T-cell (primary cell): ENCODE measurements around the gene SLC23A3. TPM values are rescaled to one million over a fixed set of nuclear protein-coding genes. Genes with fewer than 3 reads are reported as not detected.
"Not testable (repeated sequence)": the region's sequence is repeated elsewhere in the genome, so short reads cannot be mapped to it uniquely, and the experiment has no call there.

Experiments
- ATAC-seq, 4 experiments: fragments of 200-7000 bp in 3 of 4; fragments of 150-1000 bp in 1 of 4; cut with Tn5 transposase; replicated peaks in 1 of 4; 1 replicate in 3 of 4; 2 replicates in 1 of 4; pipeline ENCODE4 v1.10.0; 2021; ENCODE audit warnings: moderate library complexity in 3 of 4, mild to moderate bottlenecking in 2 of 4, moderate number of reproducible peaks in 1 of 4
- CTCF ChIA-PET, 2 donors: fragments of 300-600 bp; sonication (Branson Sonifier 250); formaldehyde crosslinking; loops; one replicate each; lab custom pipeline; 2022; ENCODE audit warnings: antibody characterized with exemption in 2 of 2; lab: Charles Lee
- POLR2A ChIA-PET, 2 donors: fragments of 300-600 bp; sonication (Branson Sonifier 250); formaldehyde crosslinking; loops; one replicate each; lab custom pipeline; 2022; ENCODE audit warnings: antibody characterized with exemption in 2 of 2; lab: Charles Lee
- DNase-seq, 35 experiments: peaks; one replicate each; pipeline versions ENCODE4 v3.0.0 to v3.0.0-alpha.2; 2013 to 2023
- H3K27ac ChIP-seq: one replicate; pipeline ENCODE4 v1.5.1; 2013; ENCODE audit warnings: low read length
- H3K27me3 ChIP-seq, 2 experiments: replicated peaks in 1 of 2; 1 replicate in 1 of 2; 2 replicates in 1 of 2; pipeline versions ENCODE4 v1.6.1 to v1.7.0; 2013; ENCODE audit warnings: low read length in 1 of 2, mixed read lengths in 1 of 2; ENCODE audit not compliant: control insufficient read depth in 2 of 2, insufficient read depth in 2 of 2; ENCODE audit errors: extremely low read depth in 1 of 2
- H3K36me3 ChIP-seq, 2 donors: 1 replicate in 1 of 2; 2 replicates in 1 of 2; pipeline versions ENCODE4 v1.6.1 to v1.7.0; 2013; ENCODE audit warnings: low read length in 1 of 2; ENCODE audit not compliant: control insufficient read depth in 2 of 2, insufficient read depth in 1 of 2; ENCODE audit errors: extremely low read depth in 1 of 2
- H3K4me1 ChIP-seq, 2 experiments: 1 replicate in 1 of 2; 2 replicates in 1 of 2; pipeline versions ENCODE4 v1.6.1 to v1.7.0; 2013; ENCODE audit warnings: low read length in 2 of 2, mixed read lengths in 1 of 2; ENCODE audit not compliant: insufficient read depth in 2 of 2, control insufficient read depth in 1 of 2; ENCODE audit errors: extremely low read depth in 1 of 2
- H3K4me3 ChIP-seq, 2 donors: 1 replicate in 1 of 2; 2 replicates in 1 of 2; pipeline versions ENCODE4 v1.5.1 to v1.7.0; 2013; ENCODE audit warnings: mild to moderate bottlenecking in 2 of 2, low read length in 1 of 2, moderate library complexity in 1 of 2; ENCODE audit not compliant: control insufficient read depth in 1 of 2; ENCODE audit errors: extremely low read depth in 1 of 2
- H3K9me3 ChIP-seq: 2 replicates; pipeline ENCODE4 v1.7.0; 2013
- H3K27ac Mint-ChIP-seq, 2 donors: one replicate each; pipeline ENCODE4 v1.8.0; 2020 to 2021; ENCODE audit warnings: mild to moderate bottlenecking in 2 of 2, mixed read lengths in 2 of 2
- H3K27me3 Mint-ChIP-seq, 2 donors: one replicate each; pipeline ENCODE4 v1.8.0; 2021 to 2022; ENCODE audit warnings: mixed read lengths in 2 of 2
- H3K36me3 Mint-ChIP-seq: one replicate; pipeline ENCODE4 v1.8.0; 2021; ENCODE audit warnings: mixed read lengths
- H3K4me1 Mint-ChIP-seq, 3 donors: one replicate each; pipeline ENCODE4 v1.8.0; 2020 to 2022; ENCODE audit warnings: mixed read lengths in 3 of 3, mild to moderate bottlenecking in 1 of 3
- H3K4me3 Mint-ChIP-seq, 3 donors: one replicate each; pipeline ENCODE4 v1.8.0; 2020 to 2022; ENCODE audit warnings: mild to moderate bottlenecking in 3 of 3, mixed read lengths in 3 of 3, moderate library complexity in 3 of 3
- H3K9me3 Mint-ChIP-seq, 3 donors: one replicate each; pipeline ENCODE4 v1.8.0; 2020 to 2022; ENCODE audit warnings: mixed read lengths in 3 of 3
- WGBS: methylation state at CpG from one replicate; pipeline ENCODE4 v1.1.5; 2013; ENCODE audit warnings: missing lambda C conversion rate; ENCODE audit not compliant: insufficient coverage; 5-methylcytosine and 5-hydroxymethylcytosine counted together
- total RNA-seq, 35 experiments: library from RNA in 6 of 35; stranded (reverse) in 6 of 35; fragments of 120-200 nt in 1 of 35; gene quantifications; one replicate each; pipeline versions ENCODE4 v1.2.1 to v1.2.4 and lab custom pipeline; 2013 to 2026

Gene SLC23A3
- total RNA-seq, 5 donors from 2014 or later (not counting 1 experiment from before 2014, with no cell fraction given), result 0.54 to 8.7 (median 5.1) TPM

DNA sequence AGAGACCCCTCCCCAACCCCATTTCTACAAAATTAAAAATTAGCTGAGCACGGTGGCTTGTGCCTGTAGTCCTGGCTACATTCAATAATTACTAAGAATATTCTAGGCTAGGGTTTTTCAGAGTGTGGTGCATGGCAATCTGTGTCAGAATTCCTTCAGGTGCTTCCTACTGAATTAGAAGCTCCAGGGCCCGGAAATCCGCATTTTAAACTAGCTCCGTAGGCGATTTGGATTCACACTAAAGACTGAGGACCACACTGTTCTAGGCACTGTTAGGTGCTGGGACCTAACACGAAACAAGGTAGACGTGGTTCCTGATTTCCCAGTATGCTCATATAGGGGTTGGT lies 36.1 kb upstream of the SLC23A3 start:
- POLR2A ChIA-PET, result interaction anchor here (0.6 to 1.0 kb wide), 8 partner anchors 9 to 49 kb away, joined by 3 to 7 read pairs (median 4); partner anchors contain the start of genes ANKZF1 (in 1 of the 2), ATG9A (in 1 of the 2) and CNPPD1 (in 1 of the 2)
- no peak for DNase-seq
- peak overlapping the region; percentile 70 to 80 for H3K4me3 ChIP-seq
- Mint-ChIP-seq H3K36me3 (peaks cover 4% of the 10 kb centered on the region), H3K27me3 (no peaks in the 10 kb centered on the region), H3K4me1 (peaks cover 39 to 44% (median 40%) of the 10 kb centered on the region in 3 donors), H3K4me3 (peak overlapping the region; percentile 84 to 90 (median 86)), H3K9me3 (no peaks in the 10 kb centered on the region), H3K27ac (peak overlapping the region; percentile 95 to 99)
- ATAC-seq, result no peak
- CTCF ChIA-PET, result interaction anchor here (0.7 to 1.9 kb wide), 11 partner anchors 9 to 226 kb away, joined by 3 to 11 read pairs (median 4); partner anchors contain the start of genes ABCB6 (in 1 of the 2), ANKZF1 (in 1 of the 2), ATG9A (in 1 of the 2) and CNPPD1 (in 1 of the 2)
- H3K27me3 ChIP-seq, result no peaks in the 10 kb centered on the region
- WGBS, result 37% methylated on average over 6 of the region's 7 CpGs
- no peaks in the 10 kb centered on the region for H3K9me3 ChIP-seq
- H3K4me1 ChIP-seq, result peaks cover 14 to 50% of the 10 kb centered on the region in 2 experiments
- H3K36me3 ChIP-seq, result peaks cover 0 to 27% of the 10 kb centered on the region in 2 donors
- H3K27ac ChIP-seq, result peak overlapping the region; percentile 86

DNA sequence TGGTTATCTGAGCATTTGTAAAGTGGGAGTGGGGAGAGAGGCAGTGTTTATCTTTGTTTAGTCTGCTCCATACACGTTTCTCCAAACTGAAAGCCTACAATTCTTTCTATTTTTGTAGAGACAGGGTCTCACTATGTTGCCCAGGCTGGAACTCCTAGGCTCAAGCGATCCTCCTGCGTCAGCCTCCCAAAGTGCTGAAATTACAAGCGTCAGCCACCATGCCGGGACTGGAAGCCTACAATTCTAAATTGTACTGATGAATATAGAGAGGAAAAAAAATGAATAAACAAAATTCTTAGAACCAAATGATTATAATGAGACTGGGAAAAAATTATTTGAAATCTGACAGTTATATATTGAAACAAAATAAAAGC lies 35.3 kb upstream of the SLC23A3 start:
- ChIA-PET CTCF (no interaction called here), POLR2A (interaction anchor here (0.6 to 0.7 kb wide), 4 partner anchors 23 to 48 kb away, joined by 3 to 5 read pairs (median 4); no protein-coding TSS in a partner anchor)
- peaks cover 0 to 27% of the 10 kb centered on the region in 2 donors for H3K36me3 ChIP-seq
- ATAC-seq (no peak), DNase-seq (no peak)
- Mint-ChIP-seq H3K9me3 (no peaks in the 10 kb centered on the region), H3K27ac (peak overlapping the region; percentile 70 to 72), H3K27me3 (no peaks in the 10 kb centered on the region), H3K4me3 (peak overlapping the region in 2 of 3 donors; percentile 34 to 90), H3K36me3 (peaks cover 4% of the 10 kb centered on the region), H3K4me1 (peaks cover 39 to 45% (median 39%) of the 10 kb centered on the region in 3 donors)
- H3K4me3 ChIP-seq, result no peak overlapping the region
- no peaks in the 10 kb centered on the region for H3K9me3 ChIP-seq
- no peak overlapping the region for H3K27ac ChIP-seq
- WGBS, result 100% methylated on average over 2 of the region's 5 CpGs
- no peaks in the 10 kb centered on the region for H3K27me3 ChIP-seq
- peaks cover 14 to 44% of the 10 kb centered on the region in 2 experiments for H3K4me1 ChIP-seq

DNA sequence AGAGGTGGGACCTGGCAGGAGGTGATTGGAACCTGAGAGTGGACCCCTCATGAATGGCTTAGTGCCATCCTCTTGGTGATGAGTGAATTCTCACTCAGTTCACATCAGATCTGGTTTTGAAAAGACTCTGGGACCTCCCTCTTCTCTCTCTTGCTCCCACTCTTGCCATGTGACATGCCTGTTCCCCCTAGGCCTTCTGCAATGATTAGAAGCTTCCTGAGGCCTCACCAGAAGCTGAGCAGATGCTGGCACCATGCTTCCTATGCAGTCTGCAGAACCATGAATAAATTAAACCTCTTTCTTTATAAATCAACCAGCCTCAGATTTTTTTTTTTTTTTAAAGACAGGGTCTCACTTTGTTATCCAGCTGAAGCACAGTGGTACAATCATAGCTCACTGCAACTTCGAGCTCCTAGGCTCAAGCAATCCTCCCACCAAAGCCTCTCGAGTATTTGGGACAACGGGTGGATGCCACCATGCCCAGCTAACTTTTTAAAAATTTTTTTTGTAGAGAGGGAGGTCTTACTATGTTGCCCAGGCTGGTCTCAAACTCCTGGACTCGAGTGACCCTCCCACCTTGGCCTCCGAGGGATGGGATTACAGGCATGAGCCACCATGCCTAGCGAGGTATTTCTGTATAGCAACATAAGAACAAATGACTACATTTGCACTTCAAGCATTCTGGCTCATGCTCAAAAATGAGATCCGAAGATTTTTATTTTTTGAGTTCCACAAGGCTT lies 34.8 kb upstream of the SLC23A3 start:
- Histone ChIP-seq H3K36me3 (peaks cover 0 to 22% of the 10 kb centered on the region in 2 donors), H3K27me3 (peaks cover 0 to under 1% of the 10 kb centered on the region in 2 experiments), H3K9me3 (no peaks in the 10 kb centered on the region), H3K4me3 (no peak overlapping the region), H3K27ac (no peak overlapping the region), H3K4me1 (peaks cover 14 to 43% of the 10 kb centered on the region in 2 experiments)
- 80% methylated on average over 1 of the region's 7 CpGs for WGBS
- Mint-ChIP-seq H3K27me3 (peaks cover 0 to under 1% of the 10 kb centered on the region in 2 donors), H3K4me1 (peaks cover 36 to 40% (median 37%) of the 10 kb centered on the region in 3 donors), H3K4me3 (no peak overlapping the region), H3K27ac (peak overlapping the region; percentile 55 to 72), H3K36me3 (peaks cover 4% of the 10 kb centered on the region), H3K9me3 (no peaks in the 10 kb centered on the region)
- CTCF ChIA-PET, result no interaction called here
- ATAC-seq (no peak), DNase-seq (no peak)
- POLR2A ChIA-PET, result interaction anchor here (0.6 kb wide), 3 partner anchors 32 to 47 kb away, joined by 3 to 5 read pairs (median 5); no protein-coding TSS in a partner anchor

DNA sequence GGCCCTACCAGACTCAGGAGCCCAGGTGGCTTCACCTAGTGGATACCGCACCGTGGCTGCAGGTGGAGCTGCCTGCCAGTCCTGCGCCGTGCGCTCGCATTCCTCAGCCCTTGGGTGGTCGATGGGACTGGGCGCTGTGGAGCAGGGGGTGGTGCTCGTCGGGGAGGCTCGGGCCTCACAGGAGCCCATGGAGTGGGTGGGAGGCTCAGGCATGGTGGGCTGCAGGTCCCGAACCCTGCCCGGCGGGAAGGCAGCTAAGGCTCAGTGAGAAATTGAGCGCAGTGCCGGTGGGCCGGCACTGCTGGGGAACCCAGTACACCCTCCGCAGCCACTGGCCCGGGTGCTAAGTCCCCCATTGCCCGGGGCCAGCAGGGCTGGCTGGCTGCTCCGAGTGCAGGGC lies 31.5 kb upstream of the SLC23A3 start:
- 85% methylated on average over 8 of the region's 21 CpGs for WGBS
- ATAC-seq, DNase-seq, H3K36me3 ChIP-seq, H3K4me3 ChIP-seq, H3K9me3 Mint-ChIP-seq, H3K27ac ChIP-seq, H3K27ac Mint-ChIP-seq, POLR2A ChIA-PET, H3K4me3 Mint-ChIP-seq, H3K9me3 ChIP-seq, H3K27me3 ChIP-seq, H3K36me3 Mint-ChIP-seq, H3K27me3 Mint-ChIP-seq: not testable (repeated sequence)
- CTCF ChIA-PET, result interaction anchor here in 1 of 2 donors (0.6 kb wide), 1 partner anchor 294 kb away, joined by 3 read pairs; no protein-coding TSS in a partner anchor
- H3K4me1 Mint-ChIP-seq, result peaks cover 21 to 24% (median 21%) of the 10 kb centered on the region in 3 donors
- peaks cover 0 to 22% of the 10 kb centered on the region in 2 experiments for H3K4me1 ChIP-seq

DNA sequence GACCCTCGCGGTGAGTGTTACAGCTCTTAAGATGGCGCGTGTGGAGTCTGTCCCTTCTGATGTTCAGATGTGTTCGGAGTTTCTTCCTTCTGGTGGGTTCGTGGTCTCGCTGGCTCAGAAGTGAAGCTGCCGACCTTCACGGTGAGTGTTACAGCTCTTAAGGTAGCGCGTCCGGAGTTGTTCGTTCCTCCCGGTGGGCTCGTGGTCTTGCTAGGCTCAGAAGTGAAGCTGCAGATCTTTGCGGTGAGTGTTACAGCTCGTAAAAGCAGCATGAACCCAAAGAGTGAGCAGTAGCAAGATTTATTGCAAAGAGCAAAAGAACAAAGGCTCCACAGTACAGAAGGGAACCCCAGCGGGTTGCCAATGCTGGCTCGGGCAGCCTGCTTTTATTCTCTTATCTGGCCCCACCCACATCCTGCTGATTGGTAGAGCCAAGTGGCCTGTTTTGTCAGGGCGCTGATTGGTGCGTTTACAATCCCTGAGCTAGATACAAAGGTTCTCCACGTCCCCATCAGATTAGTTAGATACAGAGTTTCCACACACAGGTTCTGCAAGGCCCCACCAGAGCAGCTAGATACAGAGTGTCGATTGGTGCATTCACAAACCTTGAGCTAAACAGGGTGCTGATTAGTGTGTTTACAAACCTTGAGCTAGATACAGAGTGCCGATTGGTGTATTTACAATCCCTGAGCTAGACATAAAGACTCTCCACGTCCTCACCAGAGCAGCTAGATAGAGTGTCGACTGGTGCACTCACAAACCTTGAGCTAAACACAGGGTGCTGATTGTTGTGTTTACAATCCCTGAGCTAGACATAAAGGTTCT lies 30.9 kb upstream of the SLC23A3 start:
- CTCF ChIA-PET, result interaction anchor here in 1 of 2 donors (0.6 to 1.1 kb wide), 4 partner anchors 11 to 295 kb away, joined by 3 to 10 read pairs (median 4); no protein-coding TSS in a partner anchor
- not testable (repeated sequence) for H3K36me3 ChIP-seq, H3K27me3 Mint-ChIP-seq, H3K36me3 Mint-ChIP-seq, H3K9me3 Mint-ChIP-seq, ATAC-seq, H3K9me3 ChIP-seq, H3K27me3 ChIP-seq
- Mint-ChIP-seq H3K4me1 (peaks cover 16 to 20% (median 16%) of the 10 kb centered on the region in 3 donors), H3K27ac (peak overlapping the region; percentile 87 to 88), H3K4me3 (peak overlapping the region; percentile 76 to 81 (median 78))
- Histone ChIP-seq H3K4me1 (peaks cover 0 to 16% of the 10 kb centered on the region in 2 experiments), H3K27ac (peak overlapping the region; percentile 34), H3K4me3 (peak overlapping the region in 1 of 2 donors; percentile 39)
- 50% methylated on average over 19 of the region's 26 CpGs for WGBS
- DNase-seq, result peak in 18 of 35 experiments; percentile 8 to 56 (median 24)
- POLR2A ChIA-PET, result interaction anchor here in 1 of 2 donors (0.7 kb wide), 1 partner anchor 134 kb away, joined by 7 read pairs; no protein-coding TSS in a partner anchor
